ENCODE measurements around the gene ENDOU.

DNA sequence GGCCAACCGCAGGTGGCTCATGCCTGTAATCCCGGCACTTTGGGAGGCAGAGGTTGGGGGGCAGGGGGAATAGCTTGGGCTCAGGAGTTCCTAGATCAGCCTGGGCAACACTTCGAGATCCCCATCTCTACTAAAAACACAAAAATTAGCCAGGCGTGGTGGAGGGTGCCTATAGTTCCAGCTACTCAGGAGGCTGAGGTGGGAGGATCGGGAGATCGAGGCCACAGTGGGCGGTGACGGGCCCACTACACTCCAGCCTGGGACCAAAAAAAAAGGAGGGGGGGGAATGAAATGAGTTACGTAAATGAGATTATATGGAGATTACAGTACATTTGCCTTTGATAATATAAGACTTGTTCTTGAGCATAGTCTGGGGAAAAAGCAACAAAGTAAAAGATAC, 20.6 kb downstream of the ENDOU start:
- TF ChIP-seq, protein P1, sequence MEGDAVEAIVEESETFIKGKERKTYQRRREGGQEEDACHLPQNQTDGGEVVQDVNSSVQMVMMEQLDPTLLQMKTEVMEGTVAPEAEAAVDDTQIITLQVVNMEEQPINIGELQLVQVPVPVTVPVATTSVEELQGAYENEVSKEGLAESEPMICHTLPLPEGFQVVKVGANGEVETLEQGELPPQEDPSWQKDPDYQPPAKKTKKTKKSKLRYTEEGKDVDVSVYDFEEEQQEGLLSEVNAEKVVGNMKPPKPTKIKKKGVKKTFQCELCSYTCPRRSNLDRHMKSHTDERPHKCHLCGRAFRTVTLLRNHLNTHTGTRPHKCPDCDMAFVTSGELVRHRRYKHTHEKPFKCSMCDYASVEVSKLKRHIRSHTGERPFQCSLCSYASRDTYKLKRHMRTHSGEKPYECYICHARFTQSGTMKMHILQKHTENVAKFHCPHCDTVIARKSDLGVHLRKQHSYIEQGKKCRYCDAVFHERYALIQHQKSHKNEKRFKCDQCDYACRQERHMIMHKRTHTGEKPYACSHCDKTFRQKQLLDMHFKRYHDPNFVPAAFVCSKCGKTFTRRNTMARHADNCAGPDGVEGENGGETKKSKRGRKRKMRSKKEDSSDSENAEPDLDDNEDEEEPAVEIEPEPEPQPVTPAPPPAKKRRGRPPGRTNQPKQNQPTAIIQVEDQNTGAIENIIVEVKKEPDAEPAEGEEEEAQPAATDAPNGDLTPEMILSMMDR (IDR thresholded peaks at IDR 0.05; ENCODE audit: extremely low read depth in 1 of 2, insufficient read depth in 1 of 2, low read depth in 1 of 2, low read length in 2 of 2): no peak
- TF ChIP-seq FOS (IDR thresholded peaks at IDR 0.05; ENCODE audit: borderline replicate concordance, insufficient read depth, low read length): no peak
- TF ChIP-seq POLR2A (IDR thresholded peaks at IDR 0.05; ENCODE audit: low read depth, low read length): no peak
- no peak for TF ChIP-seq EZH2 (IDR thresholded peaks at IDR 0.05; ENCODE audit: borderline replicate concordance, low read depth, low read length, severe bottlenecking)

Measured in endothelial cell of umbilical vein (primary cell).